WI38 (cell line): ENCODE measurements around the gene PSME3.
"Not testable (repeated sequence)": the region's sequence is repeated elsewhere in the genome, so short reads cannot be mapped to it uniquely, and the experiment has no call there.

Experiments
- H3K4me3 ChIP-seq: 2 replicates; pipeline ENCODE4 v1.5.1; 2011; ENCODE audit warnings: low read depth, mild to moderate bottlenecking, control low read depth, low read length
- TF ChIP-seq, protein P1 (sequence below): IDR thresholded peaks from 2 replicates; pipeline ENCODE4 v1.5.1; 2012; ENCODE audit warnings: low read depth, mild to moderate bottlenecking, control low read depth, low read length

PSME3 gene

DNA sequence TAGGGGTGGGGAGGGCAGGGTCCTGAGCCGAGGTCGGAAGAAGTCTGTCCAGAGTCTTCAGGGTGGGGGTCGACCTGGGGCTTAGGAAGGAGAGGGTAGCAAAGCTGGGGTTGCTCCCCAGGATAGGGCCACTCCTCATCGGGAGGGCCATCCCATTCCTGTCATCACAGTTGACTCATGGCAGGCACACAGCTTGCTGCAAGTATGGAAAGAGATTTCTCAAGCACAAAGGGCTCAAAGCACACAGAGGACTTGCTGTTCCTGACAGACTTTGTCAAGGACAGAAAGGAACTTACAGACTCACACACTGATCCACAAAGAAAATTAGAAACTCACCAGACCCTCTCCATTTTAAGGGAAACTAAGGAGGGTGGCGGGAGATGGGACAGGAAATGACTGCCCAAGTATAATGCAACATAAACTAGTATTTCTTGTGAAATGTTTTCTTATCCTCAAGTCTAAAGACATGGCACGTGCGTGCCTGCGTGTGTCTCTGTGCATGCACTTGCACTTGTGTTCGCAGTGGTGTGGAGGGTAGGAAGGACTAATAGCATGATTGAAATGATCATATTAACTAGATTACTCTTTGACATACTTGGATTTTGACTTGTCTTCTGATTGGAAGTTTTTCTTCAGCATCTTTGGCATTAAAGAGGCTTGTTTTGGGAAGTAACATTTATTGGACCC is 13.5 kb downstream of the PSME3 start:
- H3K4me3 ChIP-seq: no peak overlapping the region
- TF ChIP-seq, protein P1, sequence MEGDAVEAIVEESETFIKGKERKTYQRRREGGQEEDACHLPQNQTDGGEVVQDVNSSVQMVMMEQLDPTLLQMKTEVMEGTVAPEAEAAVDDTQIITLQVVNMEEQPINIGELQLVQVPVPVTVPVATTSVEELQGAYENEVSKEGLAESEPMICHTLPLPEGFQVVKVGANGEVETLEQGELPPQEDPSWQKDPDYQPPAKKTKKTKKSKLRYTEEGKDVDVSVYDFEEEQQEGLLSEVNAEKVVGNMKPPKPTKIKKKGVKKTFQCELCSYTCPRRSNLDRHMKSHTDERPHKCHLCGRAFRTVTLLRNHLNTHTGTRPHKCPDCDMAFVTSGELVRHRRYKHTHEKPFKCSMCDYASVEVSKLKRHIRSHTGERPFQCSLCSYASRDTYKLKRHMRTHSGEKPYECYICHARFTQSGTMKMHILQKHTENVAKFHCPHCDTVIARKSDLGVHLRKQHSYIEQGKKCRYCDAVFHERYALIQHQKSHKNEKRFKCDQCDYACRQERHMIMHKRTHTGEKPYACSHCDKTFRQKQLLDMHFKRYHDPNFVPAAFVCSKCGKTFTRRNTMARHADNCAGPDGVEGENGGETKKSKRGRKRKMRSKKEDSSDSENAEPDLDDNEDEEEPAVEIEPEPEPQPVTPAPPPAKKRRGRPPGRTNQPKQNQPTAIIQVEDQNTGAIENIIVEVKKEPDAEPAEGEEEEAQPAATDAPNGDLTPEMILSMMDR: no peak

DNA sequence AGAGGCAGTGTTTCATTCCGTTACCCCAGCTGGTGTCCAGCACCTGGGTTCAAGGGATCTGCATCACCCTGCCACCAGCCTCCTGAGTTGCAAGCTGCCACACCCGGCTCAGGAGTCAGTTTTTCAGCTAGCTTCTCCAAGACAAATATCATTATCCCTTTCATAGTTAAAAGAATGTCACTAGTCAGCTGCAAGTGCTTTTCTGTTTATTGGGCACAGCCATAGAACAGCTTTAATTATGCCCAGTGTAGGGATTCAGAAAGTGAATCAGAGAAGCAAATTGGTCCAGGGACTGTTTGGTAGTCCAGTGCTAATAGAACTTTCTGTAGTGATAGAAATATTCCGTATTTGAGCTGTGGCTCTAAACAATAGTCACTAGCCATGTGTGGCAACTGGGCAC is 14.9 kb downstream of the PSME3 start:
- H3K4me3 ChIP-seq: no peak overlapping the region
- TF ChIP-seq, protein P1: no peak

DNA sequence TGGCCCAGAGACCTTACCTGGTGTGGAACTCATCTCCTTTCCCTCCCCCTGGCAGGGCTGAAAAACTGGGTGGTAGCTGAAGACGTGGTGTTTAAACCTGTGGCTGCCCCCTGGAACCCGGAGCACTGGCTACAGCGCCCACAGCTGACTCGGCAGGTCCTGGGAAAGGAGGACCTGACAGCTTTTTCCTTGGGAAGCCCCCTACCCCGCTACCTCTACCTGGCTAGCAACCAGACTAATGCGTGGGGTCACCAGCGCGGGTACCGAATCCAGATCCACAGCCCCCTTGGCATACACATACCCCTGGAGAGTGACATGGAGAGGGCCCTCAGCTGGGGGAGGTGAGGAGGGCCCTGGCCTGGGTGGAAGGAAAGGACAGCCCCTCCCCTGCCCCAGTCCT is 15.8 kb downstream of the PSME3 start:
- no peak overlapping the region for H3K4me3 ChIP-seq
- TF ChIP-seq, protein P1: no peak

DNA sequence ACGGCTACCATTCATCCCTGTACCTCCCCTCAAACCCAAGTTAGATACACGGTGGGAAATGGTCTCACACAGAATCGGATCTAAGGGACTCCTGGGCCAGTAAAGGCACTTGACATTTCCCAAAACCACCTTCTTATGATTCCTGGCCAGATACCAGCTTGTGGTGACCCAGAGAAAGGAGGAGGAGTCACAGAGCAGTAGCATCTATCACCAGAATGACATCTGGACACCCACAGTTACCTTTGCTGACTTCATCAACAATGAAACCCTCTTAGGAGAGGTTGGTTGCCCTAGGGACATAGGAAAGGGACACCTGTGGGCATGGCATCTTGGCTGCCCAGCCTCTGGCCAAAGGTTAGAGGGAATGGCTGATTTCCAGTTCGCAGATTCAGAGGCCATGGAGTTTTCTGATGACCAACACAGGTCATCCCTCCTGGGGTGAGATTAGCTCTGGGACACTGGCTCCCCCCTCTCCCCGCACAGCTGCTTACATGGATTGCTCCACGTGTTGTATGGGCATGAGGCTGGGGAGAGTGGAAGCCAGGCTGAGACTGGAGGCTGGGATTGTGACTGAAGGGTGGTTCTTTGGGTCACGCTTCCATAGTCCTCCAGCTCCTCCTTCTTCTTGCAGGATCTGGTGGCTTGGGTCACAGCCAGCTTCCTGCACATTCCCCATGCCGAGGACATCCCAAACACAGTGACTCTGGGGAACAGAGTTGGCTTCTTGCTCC is 16.4 kb downstream of the PSME3 start:
- H3K4me3 ChIP-seq: no peak overlapping the region
- TF ChIP-seq, protein P1: no peak

DNA sequence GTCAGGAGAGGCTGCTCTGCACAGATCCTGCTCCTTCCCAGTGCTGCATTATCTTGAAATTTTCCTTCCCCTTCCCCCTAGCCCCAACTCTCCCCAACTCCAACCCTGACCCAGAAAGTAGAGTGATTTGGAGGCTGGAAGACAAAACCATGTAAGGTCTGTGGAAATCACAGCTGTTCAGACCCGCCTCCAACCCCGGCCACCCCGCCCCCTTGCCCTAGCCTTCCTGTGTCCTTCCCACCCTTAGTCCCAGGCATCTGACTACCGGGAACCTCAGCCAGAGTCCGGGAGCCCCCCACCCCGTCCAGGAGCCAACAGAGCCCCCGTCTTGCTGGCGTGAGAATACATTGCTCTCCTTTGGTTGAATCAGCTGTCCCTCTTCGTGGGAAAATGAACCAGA is 17.8 kb downstream of the PSME3 start, which contains the start of gene AOC3:
Gene AOC3 (plus strand): TSS at position 246 of the 400 bp plus-strand sequence. CDS start 145 bp downstream, at position 391.
- no peak within 1 kb of the TSS for H3K4me3 ChIP-seq
- TF ChIP-seq, protein P1: no peak

DNA sequence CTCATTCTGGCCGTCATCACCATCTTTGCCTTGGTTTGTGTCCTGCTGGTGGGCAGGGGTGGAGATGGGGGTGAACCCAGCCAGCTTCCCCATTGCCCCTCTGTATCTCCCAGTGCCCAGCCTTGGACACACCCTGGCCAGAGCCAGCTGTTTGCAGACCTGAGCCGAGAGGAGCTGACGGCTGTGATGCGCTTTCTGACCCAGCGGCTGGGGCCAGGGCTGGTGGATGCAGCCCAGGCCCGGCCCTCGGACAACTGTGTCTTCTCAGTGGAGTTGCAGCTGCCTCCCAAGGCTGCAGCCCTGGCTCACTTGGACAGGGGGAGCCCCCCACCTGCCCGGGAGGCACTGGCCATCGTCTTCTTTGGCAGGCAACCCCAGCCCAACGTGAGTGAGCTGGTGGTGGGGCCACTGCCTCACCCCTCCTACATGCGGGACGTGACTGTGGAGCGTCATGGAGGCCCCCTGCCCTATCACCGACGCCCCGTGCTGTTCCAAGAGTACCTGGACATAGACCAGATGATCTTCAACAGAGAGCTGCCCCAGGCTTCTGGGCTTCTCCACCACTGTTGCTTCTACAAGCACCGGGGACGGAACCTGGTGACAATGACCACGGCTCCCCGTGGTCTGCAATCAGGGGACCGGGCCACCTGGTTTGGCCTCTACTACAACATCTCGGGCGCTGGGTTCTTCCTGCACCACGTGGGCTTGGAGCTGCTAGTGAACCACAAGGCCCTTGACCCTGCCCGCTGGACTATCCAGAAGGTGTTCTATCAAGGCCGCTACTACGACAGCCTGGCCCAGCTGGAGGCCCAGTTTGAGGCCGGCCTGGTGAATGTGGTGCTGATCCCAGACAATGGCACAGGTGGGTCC is 18.4 kb downstream of the PSME3 start:
- H3K4me3 ChIP-seq: not testable (repeated sequence)

DNA sequence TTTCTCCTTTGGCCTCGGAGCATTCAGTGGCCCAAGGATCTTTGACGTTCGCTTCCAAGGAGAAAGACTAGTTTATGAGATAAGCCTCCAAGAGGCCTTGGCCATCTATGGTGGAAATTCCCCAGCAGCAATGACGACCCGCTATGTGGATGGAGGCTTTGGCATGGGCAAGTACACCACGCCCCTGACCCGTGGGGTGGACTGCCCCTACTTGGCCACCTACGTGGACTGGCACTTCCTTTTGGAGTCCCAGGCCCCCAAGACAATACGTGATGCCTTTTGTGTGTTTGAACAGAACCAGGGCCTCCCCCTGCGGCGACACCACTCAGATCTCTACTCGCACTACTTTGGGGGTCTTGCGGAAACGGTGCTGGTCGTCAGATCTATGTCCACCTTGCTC is 19.2 kb downstream of the PSME3 start:
- TF ChIP-seq, protein P1: no peak
- no peak overlapping the region for H3K4me3 ChIP-seq
